Activated CD4-positive, alpha-beta T cell treated with anti-CD3 and anti-CD28 coated beads for 36 hours (primary cell): Measurements from ENCODE around the gene DNM3. TPM values are rescaled to one million over a fixed set of nuclear protein-coding genes. Genes with fewer than 3 reads are reported as not detected.
"Not testable (repeated sequence)": the region's sequence is repeated elsewhere in the genome, so short reads cannot be mapped to it uniquely, and the experiment has no call there.

Source experiments
- ATAC-seq: fragments of 200-7000 bp; cut with Tn5 transposase; one replicate; pipeline ENCODE4 v1.10.0; 2021; ENCODE audit warnings: mild to moderate bottlenecking, moderate library complexity
- CTCF ChIA-PET: fragments of 350-600 bp; sonication (Branson Sonifier 250); formaldehyde crosslinking; loops from one replicate; lab custom pipeline; 2021; ENCODE audit warnings: antibody characterized with exemption; lab: Charles Lee
- POLR2A ChIA-PET: fragments of 350-600 bp; sonication (Branson Sonifier 250); formaldehyde crosslinking; loops from one replicate; lab custom pipeline; 2021; ENCODE audit warnings: antibody characterized with exemption, inconsistent platforms; lab: Charles Lee
- DNase-seq: peaks from one replicate; pipeline ENCODE4 v3.0.0-alpha.2; 2020
- H3K27ac Mint-ChIP-seq: one replicate; pipeline ENCODE4 v1.8.0; 2021; ENCODE audit warnings: mixed read lengths
- H3K27me3 Mint-ChIP-seq: one replicate; pipeline ENCODE4 v1.8.0; 2021; ENCODE audit warnings: mixed read lengths
- H3K36me3 Mint-ChIP-seq: one replicate; pipeline ENCODE4 v1.8.0; 2021; ENCODE audit warnings: low read depth, mixed read lengths
- H3K4me1 Mint-ChIP-seq: one replicate; pipeline ENCODE4 v1.8.0; 2021; ENCODE audit warnings: mixed read lengths
- H3K4me3 Mint-ChIP-seq: one replicate; pipeline ENCODE4 v1.8.0; 2021; ENCODE audit warnings: mild to moderate bottlenecking, moderate library complexity, mixed read lengths
- H3K9me3 Mint-ChIP-seq: one replicate; pipeline ENCODE4 v1.8.0; 2021; ENCODE audit warnings: low read depth, mixed read lengths
- intact Hi-C, 2 experiments: fragments of 100-400 bp; cut with DNase I in 1 of 2; cut with micrococcal nuclease in 1 of 2; formaldehyde crosslinking; loops; one replicate each; pipeline versions ENCODE4 v1.14.2 to v1.15.1; 2022 to 2024; cut with DNase I, micrococcal nuclease
- total RNA-seq, 2 experiments: library from RNA; stranded (reverse); gene quantifications; one replicate each; pipeline ENCODE4 v1.2.3, GENCODE V29; 2021

The DNM3 gene
- total RNA-seq, 2 experiments from 2014 or later = 1.1 to 1.4 TPM

- Mint-ChIP-seq H3K4me1 (peaks cover 30% of the 10 kb centered on the region), H3K4me3 (no peak overlapping the region), H3K36me3 (no peaks in the 10 kb centered on the region), H3K9me3 (peaks cover 2% of the 10 kb centered on the region), H3K27me3 (no peaks in the 10 kb centered on the region), H3K27ac (no peak overlapping the region)
- CTCF ChIA-PET = interaction anchor here (0.7 to 7.4 kb wide), 12 partner anchors 12 to 444 kb away, joined by 3 to 63 read pairs (median 3); partner anchors contain the start of gene PIGC
- POLR2A ChIA-PET = no interaction called here
- DNase-seq = no peak
- no peak for ATAC-seq
- intact Hi-C loops = no loop called here
Observed at GRCh38 chr1:172430128-172430454, 588.8 kb downstream of the DNM3 start.

- Mint-ChIP-seq H3K36me3 (peaks cover 8% of the 10 kb centered on the region), H3K27ac (peak overlapping the region; percentile 32), H3K9me3 (peaks cover 2% of the 10 kb centered on the region), H3K27me3 (no peaks in the 10 kb centered on the region), H3K4me1 (peaks cover 30% of the 10 kb centered on the region), H3K4me3 (no peak overlapping the region)
- ChIA-PET POLR2A (no interaction called here), CTCF (interaction anchor here (0.7 to 7.4 kb wide), 9 partner anchors 11 to 428 kb away, joined by 3 to 63 read pairs (median 6); partner anchors contain the start of genes C1orf105 and PIGC)
- no peak for ATAC-seq
- intact Hi-C loops = no loop called here
- no peak for DNase-seq
Observed at GRCh38 chr1:172431204-172431603, 589.9 kb downstream of the DNM3 start.

- no peak for ATAC-seq
- no peaks in the 10 kb centered on the region for H3K27me3 Mint-ChIP-seq
Observed at GRCh38 chr1:172431721-172432192, 590.5 kb downstream of the DNM3 start.

GRCh38 chr1:172437183-172437582 lies 595.9 kb downstream of the DNM3 start:
- CTCF ChIA-PET, DNase-seq, H3K27ac Mint-ChIP-seq, H3K4me3 Mint-ChIP-seq, H3K27me3 Mint-ChIP-seq, intact Hi-C loops, H3K9me3 Mint-ChIP-seq, POLR2A ChIA-PET, ATAC-seq: not testable (repeated sequence)
- Mint-ChIP-seq H3K4me1 (peaks cover 35% of the 10 kb centered on the region), H3K36me3 (peaks cover 22% of the 10 kb centered on the region)

More at GRCh38 chr1:172431721-172432192, 590.5 kb downstream of the DNM3 start:
- peak overlapping the region; percentile 28 for H3K27ac Mint-ChIP-seq
- peaks cover 8% of the 10 kb centered on the region for H3K36me3 Mint-ChIP-seq
- intact Hi-C loops = no loop called here
- peaks cover 2% of the 10 kb centered on the region for H3K9me3 Mint-ChIP-seq
- no peak overlapping the region for H3K4me3 Mint-ChIP-seq
- ChIA-PET POLR2A (interaction anchor here (0.6 kb wide), 1 partner anchor 265 kb away, joined by 5 read pairs; no protein-coding TSS in a partner anchor), CTCF (interaction anchor here (0.6 to 7.4 kb wide), 8 partner anchors 10 to 856 kb away, joined by 3 to 63 read pairs (median 6); partner anchors contain the start of genes C1orf105 and PIGC)
- peak; percentile 40 for DNase-seq
- peaks cover 30% of the 10 kb centered on the region for H3K4me1 Mint-ChIP-seq

- peak overlapping the region; percentile 17 for H3K27ac Mint-ChIP-seq
- ATAC-seq (no peak), DNase-seq (no peak)
- H3K27me3 Mint-ChIP-seq = no peaks in the 10 kb centered on the region
- ChIA-PET CTCF (interaction anchor here (2.0 to 6.4 kb wide), 5 partner anchors 9 to 294 kb away, joined by 4 to 63 read pairs (median 18); no protein-coding TSS in a partner anchor), POLR2A (no interaction called here)
- H3K9me3 Mint-ChIP-seq = no peaks in the 10 kb centered on the region
- peaks cover 18% of the 10 kb centered on the region for H3K36me3 Mint-ChIP-seq
- H3K4me1 Mint-ChIP-seq = peaks cover 31% of the 10 kb centered on the region
- H3K4me3 Mint-ChIP-seq = peak overlapping the region; percentile 85
- intact Hi-C loops = loop anchor here (5.0 kb wide), 2 partner anchors 440 to 700 kb away; partner anchors contain the start of gene VAMP4 (in 1 of the 2)
Observed at GRCh38 chr1:172442404-172442803, 601.1 kb downstream of the DNM3 start.

GRCh38 chr1:172442843-172443565 lies 601.7 kb downstream of the DNM3 start:
- peaks cover 18% of the 10 kb centered on the region for H3K36me3 Mint-ChIP-seq
- ATAC-seq = no peak
- CTCF ChIA-PET = interaction anchor here (0.7 to 6.4 kb wide), 18 partner anchors 8 to 557 kb away, joined by 3 to 63 read pairs (median 5); partner anchors contain the start of gene C1orf105

GRCh38 chr1:172443666-172444453 lies 602.6 kb downstream of the DNM3 start, which contains the start of gene PIGC:
TSS of gene PIGC (minus strand) at chr1:172444069. CDS start at chr1:172442622, 1,447 bp downstream.
- DNase-seq (peak; percentile 97), ATAC-seq (peak; percentile 99)
- peaks cover 31% of the 10 kb centered on the region for H3K4me1 Mint-ChIP-seq
- peaks cover 18% of the 10 kb centered on the region for H3K36me3 Mint-ChIP-seq
- peak within 1 kb of the TSS; percentile 85 for H3K4me3 Mint-ChIP-seq
- H3K27me3 Mint-ChIP-seq = no peaks in the 10 kb centered on the region
- ChIA-PET CTCF (interaction anchor here (0.5 to 6.4 kb wide), 25 partner anchors 10 to 557 kb away, joined by 3 to 63 read pairs (median 4); partner anchors contain the start of gene C1orf105), POLR2A (interaction anchor here (0.6 to 0.7 kb wide), 2 partner anchors 441 to 590 kb away, joined by 3 read pairs; no protein-coding TSS in a partner anchor)
- peak within 1 kb of the TSS; percentile 91 for H3K27ac Mint-ChIP-seq
- intact Hi-C loops = loop anchor here (1.0 to 5.0 kb wide), 7 partner anchors 15 to 702 kb away; partner anchors contain the start of gene VAMP4 (in 1 of the 2)
- H3K9me3 Mint-ChIP-seq = no peaks in the 10 kb centered on the region

More at GRCh38 chr1:172442843-172443565, 601.7 kb downstream of the DNM3 start:
- DNase-seq = no peak
- intact Hi-C loops = loop anchor here (5.0 kb wide), 2 partner anchors 441 to 701 kb away; partner anchors contain the start of gene VAMP4 (in 1 of the 2)
- peaks cover 31% of the 10 kb centered on the region for H3K4me1 Mint-ChIP-seq
- POLR2A ChIA-PET = interaction anchor here (0.7 kb wide), 1 partner anchor 589 kb away, joined by 3 read pairs; no protein-coding TSS in a partner anchor
- H3K9me3 Mint-ChIP-seq = no peaks in the 10 kb centered on the region
- H3K27me3 Mint-ChIP-seq = no peaks in the 10 kb centered on the region
- peak overlapping the region; percentile 85 for H3K4me3 Mint-ChIP-seq
- H3K27ac Mint-ChIP-seq = peak overlapping the region; percentile 91

GRCh38 chr1:172446547-172446946 lies 605.2 kb downstream of the DNM3 start:
- H3K27me3 Mint-ChIP-seq = no peaks in the 10 kb centered on the region
- H3K36me3 Mint-ChIP-seq = peaks cover 11% of the 10 kb centered on the region
- H3K27ac Mint-ChIP-seq = no peak overlapping the region
- H3K9me3 Mint-ChIP-seq = no peaks in the 10 kb centered on the region
- POLR2A ChIA-PET = no interaction called here
- H3K4me1 Mint-ChIP-seq = peaks cover 36% of the 10 kb centered on the region
- no peak overlapping the region for H3K4me3 Mint-ChIP-seq
- ATAC-seq (no peak), DNase-seq (no peak)
- intact Hi-C loops = loop anchor here in 1 of 2 experiments (5.0 kb wide), 1 partner anchor 141 kb away; no protein-coding TSS in a partner anchor
- CTCF ChIA-PET = interaction anchor here (0.6 to 0.8 kb wide), 2 partner anchors 10 to 638 kb away, joined by 3 read pairs; no protein-coding TSS in a partner anchor

GRCh38 chr1:172447641-172448040 lies 606.3 kb downstream of the DNM3 start:
- Mint-ChIP-seq H3K4me3 (no peak overlapping the region), H3K4me1 (peaks cover 28% of the 10 kb centered on the region), H3K9me3 (no peaks in the 10 kb centered on the region), H3K27ac (no peak overlapping the region), H3K27me3 (no peaks in the 10 kb centered on the region), H3K36me3 (peaks cover under 1% of the 10 kb centered on the region)
- no peak for ATAC-seq
- no peak for DNase-seq
- ChIA-PET POLR2A (no interaction called here), CTCF (no interaction called here)
- intact Hi-C loops = loop anchor here in 1 of 2 experiments (5.0 kb wide), 1 partner anchor 140 kb away; no protein-coding TSS in a partner anchor

- H3K27ac Mint-ChIP-seq = no peak overlapping the region
- H3K9me3 Mint-ChIP-seq = no peaks in the 10 kb centered on the region
- ChIA-PET POLR2A (no interaction called here), CTCF (interaction anchor here (0.6 to 1.9 kb wide), 3 partner anchors 20 to 51 kb away, joined by 3 to 5 read pairs (median 4); no protein-coding TSS in a partner anchor)
- intact Hi-C loops = loop anchor here in 1 of 2 experiments (5.0 kb wide), 1 partner anchor 138 kb away; no protein-coding TSS in a partner anchor
- peak; percentile 31 for DNase-seq
- H3K4me1 Mint-ChIP-seq = peaks cover 28% of the 10 kb centered on the region
- no peaks in the 10 kb centered on the region for H3K36me3 Mint-ChIP-seq
- no peaks in the 10 kb centered on the region for H3K27me3 Mint-ChIP-seq
- H3K4me3 Mint-ChIP-seq = no peak overlapping the region
- peak; percentile 24 for ATAC-seq
Observed at GRCh38 chr1:172448995-172449584, 607.8 kb downstream of the DNM3 start.
